ENCODE data around the gene MYO7A. TPM values are rescaled to one million over a fixed set of nuclear protein-coding genes. Genes with fewer than 3 reads are reported as not detected.
A peak's percentile ranks its signal among the peaks of the same experiment; 100 is the strongest.

MYO7A gene
- total RNA-seq, 4 donors from 2014 or later: 2.0 to 18.2 (median 6.6) TPM

DNA sequence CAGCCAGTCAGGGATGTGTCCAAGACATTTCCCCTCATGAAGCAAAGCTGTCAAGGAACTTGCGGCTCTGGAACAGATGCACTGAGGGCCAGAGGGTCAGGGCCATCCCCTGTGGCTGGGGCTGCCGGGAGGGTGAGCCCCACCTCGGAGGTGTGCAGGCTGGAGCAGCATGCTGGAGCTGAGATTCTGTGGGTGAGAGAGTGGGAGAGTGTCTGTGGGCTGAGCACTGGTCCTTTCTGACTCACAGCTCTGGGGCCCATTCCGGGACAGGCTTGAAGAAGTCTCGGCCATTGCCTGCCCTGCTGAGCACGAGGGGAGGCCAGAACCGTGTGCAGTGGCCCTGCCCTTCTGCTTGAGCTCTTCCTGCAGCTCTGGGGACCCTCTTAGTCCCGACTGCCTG, 23.3 kb upstream of the MYO7A start:
- TF ChIP-seq CTCF (IDR thresholded peaks at IDR 0.05): no peak
- no peak for TF ChIP-seq POLR2A (IDR thresholded peaks at IDR 0.05)
- Histone ChIP-seq H3K36me3 (no peaks in the 10 kb centered on the region), H3K4me1 (no peaks in the 10 kb centered on the region), H3K27me3 (no peaks in the 10 kb centered on the region), H3K27ac (no peak overlapping the region), H3K4me3 (no peak overlapping the region), H3K9me3 (no peaks in the 10 kb centered on the region)
- no peak for DNase-seq
- intact Hi-C loops (cut with DNase I; ENCODE audit: low total_unique reads): no loop called here

- intact Hi-C loops (cut with DNase I; ENCODE audit: low total_unique reads): no loop called here
- H3K4me1 ChIP-seq: no peaks in the 10 kb centered on the region
- H3K27ac ChIP-seq: no peak overlapping the region
Measured at GRCh38 chr11:77106321-77106720, 21.7 kb upstream of the MYO7A start.

DNA sequence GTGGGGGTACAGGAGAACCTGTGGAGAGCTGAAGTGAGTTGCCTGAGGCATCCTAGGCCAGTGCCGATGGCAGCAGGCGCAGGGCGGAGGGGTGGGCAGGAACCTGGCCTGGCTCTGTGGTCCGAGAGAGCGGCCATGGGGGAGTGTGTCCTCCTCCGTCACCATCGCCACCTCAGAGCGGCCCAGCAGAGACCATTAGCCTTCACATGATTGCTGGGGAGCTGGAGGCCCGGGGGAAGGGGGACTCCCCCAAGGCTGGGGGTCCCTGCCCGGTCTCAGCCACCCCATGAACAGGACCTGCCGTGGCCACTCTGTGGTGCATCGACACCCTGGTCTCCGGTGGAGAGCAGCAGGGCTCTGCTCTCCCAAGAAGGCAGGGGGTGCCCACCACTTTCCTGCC, 21.3 kb upstream of the MYO7A start:
- no peaks in the 10 kb centered on the region for H3K9me3 ChIP-seq
- TF ChIP-seq CTCF (IDR thresholded peaks at IDR 0.05) (no peak), POLR2A (IDR thresholded peaks at IDR 0.05) (no peak)
- no peak overlapping the region for H3K27ac ChIP-seq
- no peaks in the 10 kb centered on the region for H3K27me3 ChIP-seq
- no peaks in the 10 kb centered on the region for H3K4me1 ChIP-seq
- no peaks in the 10 kb centered on the region for H3K36me3 ChIP-seq
- DNase-seq: no peak
- H3K4me3 ChIP-seq: no peak overlapping the region
- intact Hi-C loops (cut with DNase I; ENCODE audit: low total_unique reads): no loop called here

More at GRCh38 chr11:77106321-77106720, 21.7 kb upstream of the MYO7A start:
- no peak for TF ChIP-seq POLR2A (IDR thresholded peaks at IDR 0.05)
- no peak for TF ChIP-seq CTCF (IDR thresholded peaks at IDR 0.05)
- Histone ChIP-seq H3K4me3 (no peak overlapping the region), H3K9me3 (no peaks in the 10 kb centered on the region), H3K27me3 (no peaks in the 10 kb centered on the region), H3K36me3 (no peaks in the 10 kb centered on the region)
- DNase-seq: no peak

DNA sequence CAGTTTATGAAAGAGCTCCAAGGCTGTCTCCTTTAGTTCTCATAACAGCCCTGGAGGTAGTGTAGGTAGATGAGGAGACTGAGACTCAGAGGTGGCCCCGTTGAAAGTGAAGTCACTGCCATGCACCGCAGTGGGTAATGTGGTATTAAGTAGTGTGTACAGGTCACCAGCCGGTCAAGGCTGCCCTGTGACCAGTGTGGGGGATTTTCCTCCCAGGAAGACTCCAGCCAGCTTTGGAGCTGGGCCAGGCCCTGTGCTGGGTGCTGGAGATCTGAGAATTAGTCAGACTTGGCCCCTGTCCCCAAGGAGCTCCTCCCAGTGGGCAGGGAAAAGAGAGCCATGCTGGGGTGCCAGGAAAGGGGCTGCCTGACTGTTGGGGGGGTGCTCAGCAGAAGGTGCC, 20.1 kb upstream of the MYO7A start:
- intact Hi-C loops (cut with DNase I; ENCODE audit: low total_unique reads): no loop called here
- peak; percentile 55 to 65 for DNase-seq
- H3K4me1 ChIP-seq: no peaks in the 10 kb centered on the region

DNA sequence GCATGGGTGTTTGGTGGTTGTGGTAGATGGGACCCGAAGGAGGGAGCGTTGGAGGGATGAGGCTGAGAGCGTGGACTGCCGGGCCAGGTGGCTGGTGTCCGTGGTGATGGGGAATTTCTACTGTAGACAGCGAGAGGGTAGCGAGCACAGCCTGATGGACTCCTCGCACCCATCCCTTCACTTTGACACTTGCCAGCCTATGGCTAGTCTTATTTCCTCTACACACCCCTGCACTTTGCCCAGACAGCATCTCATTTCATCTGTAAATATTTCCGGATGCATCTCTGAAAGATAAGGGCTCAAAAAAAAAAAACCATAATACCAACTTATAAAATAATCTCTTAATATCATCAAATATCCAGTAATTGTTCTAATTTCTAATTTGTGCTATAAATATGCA, 19.6 kb upstream of the MYO7A start:
- no peaks in the 10 kb centered on the region for H3K9me3 ChIP-seq
- H3K36me3 ChIP-seq: no peaks in the 10 kb centered on the region
- no peak overlapping the region for H3K27ac ChIP-seq
- H3K4me1 ChIP-seq: no peaks in the 10 kb centered on the region
- H3K4me3 ChIP-seq: no peak overlapping the region
- no peak for TF ChIP-seq POLR2A (IDR thresholded peaks at IDR 0.05)
- no peak for TF ChIP-seq CTCF (IDR thresholded peaks at IDR 0.05)
- no peaks in the 10 kb centered on the region for H3K27me3 ChIP-seq
- no peak for DNase-seq
- intact Hi-C loops (cut with DNase I; ENCODE audit: low total_unique reads): no loop called here

More for the DNA sequence above, 20.1 kb upstream of the MYO7A start:
- Histone ChIP-seq H3K9me3 (no peaks in the 10 kb centered on the region), H3K27me3 (no peaks in the 10 kb centered on the region), H3K27ac (no peak overlapping the region), H3K36me3 (no peaks in the 10 kb centered on the region), H3K4me3 (no peak overlapping the region)
- TF ChIP-seq CTCF (IDR thresholded peaks at IDR 0.05) (no peak), POLR2A (IDR thresholded peaks at IDR 0.05) (no peak)
